ENCODE results near the gene NUP62.

GRCh38 chr19:49929611-49930482 lies 543 bp upstream of the NUP62 start:
- peak in 4 of 6 experiments; percentile 25 to 50 (median 40) for TF ChIP-seq CTCF (IDR thresholded peaks at IDR 0.05)
- TF ChIP-seq POLR2A (IDR thresholded peaks at IDR 0.05) = peak in 2 of 4 donors; percentile 61 to 85
- TF ChIP-seq EP300 (IDR thresholded peaks at IDR 0.05) = no peak
- TF ChIP-seq POLR2AphosphoS5 (IDR thresholded peaks at IDR 0.05) = peak; percentile 82
